HepG2 (cell line): ENCODE measurements around the gene NAGS. TPM values are rescaled to one million over a fixed set of nuclear protein-coding genes. Genes with fewer than 3 reads are reported as not detected.
A peak's percentile ranks its signal among the peaks of the same experiment; 100 is the strongest.

Experiments
- FOXA3 ChIP-seq: IDR thresholded peaks from 2 replicates; pipeline ENCODE4 v1.6.1; 2016; ENCODE audit warnings: missing genetic modification reagents, missing compliant biosample characterization
- HNF4G ChIP-seq, 2 experiments: sonication (generic) in 1 of 2; formaldehyde crosslinking in 1 of 2; IDR thresholded peaks; 2 replicates each; pipeline versions ENCODE4 v1.4.0 to v1.6.1; 2011 to 2020; ENCODE audit warnings: borderline replicate concordance in 2 of 2, low read depth in 2 of 2, mild to moderate bottlenecking in 2 of 2, low read length in 1 of 2, missing genetic modification reagents in 1 of 2, moderate library complexity in 1 of 2
- HOXA3 ChIP-seq: sonication (generic); formaldehyde crosslinking; IDR thresholded peaks from 2 replicates; pipeline ENCODE4 v1.5.0; 2020; ENCODE audit warnings: missing genetic modification reagents
- MATR3 ChIP-seq: sonication (generic); formaldehyde crosslinking; IDR thresholded peaks from 2 replicates; pipeline ENCODE4 v1.4.0; 2020; ENCODE audit warnings: missing genetic modification reagents
- MBD4 ChIP-seq: IDR thresholded peaks from 2 replicates; pipeline ENCODE4 v1.6.1; 2012; ENCODE audit warnings: low read length, inconsistent platforms, borderline replicate concordance
- MEIS1 ChIP-seq: sonication (generic); formaldehyde crosslinking; IDR thresholded peaks from 2 replicates; pipeline ENCODE4 v1.9.0; 2021; ENCODE audit warnings: mild to moderate bottlenecking, missing genetic modification reagents, moderate library complexity, borderline replicate concordance
- MTF1 ChIP-seq: sonication (generic); formaldehyde crosslinking; IDR thresholded peaks from 2 replicates; pipeline ENCODE4 v1.5.0; 2020; ENCODE audit warnings: missing genetic modification reagents
- NR3C1 ChIP-seq: sonication (generic); formaldehyde crosslinking; IDR thresholded peaks from 2 replicates; pipeline ENCODE4 v1.4.0; 2020; ENCODE audit warnings: missing genetic modification reagents
- SALL2 ChIP-seq: sonication (generic); formaldehyde crosslinking; IDR thresholded peaks from 2 replicates; pipeline ENCODE4 v1.8.1; 2023; ENCODE audit warnings: mild to moderate bottlenecking, missing genetic modification reagents, inconsistent platforms
- SNAI1 ChIP-seq: sonication (generic); formaldehyde crosslinking; IDR thresholded peaks from 2 replicates; pipeline ENCODE4 v1.5.0; 2020; ENCODE audit warnings: mild to moderate bottlenecking, missing genetic modification reagents, borderline replicate concordance
- SNAPC2 ChIP-seq: sonication (generic); formaldehyde crosslinking; IDR thresholded peaks from 2 replicates; pipeline ENCODE4 v1.8.1; 2022; ENCODE audit warnings: mild to moderate bottlenecking, missing genetic modification reagents
- STAG1 ChIP-seq: sonication (generic); formaldehyde crosslinking; IDR thresholded peaks from 2 replicates; pipeline ENCODE4 v1.4.0; 2020; ENCODE audit warnings: missing genetic modification reagents
- ZFP37 ChIP-seq: sonication (generic); formaldehyde crosslinking; IDR thresholded peaks from 2 replicates; pipeline ENCODE4 v1.4.0; 2020; ENCODE audit warnings: missing genetic modification reagents, borderline replicate concordance
- ZNF136 ChIP-seq: sonication (generic); formaldehyde crosslinking; IDR thresholded peaks from 2 replicates; pipeline ENCODE4 v1.8.1; 2022; ENCODE audit warnings: low read depth, mild to moderate bottlenecking, moderate library complexity, missing genetic modification reagents
- ZNF484 ChIP-seq: sonication (generic); formaldehyde crosslinking; IDR thresholded peaks from 2 replicates; pipeline ENCODE4 v1.5.1; 2020; ENCODE audit warnings: mild to moderate bottlenecking, low read depth, missing genetic modification reagents, borderline replicate concordance
- ZNF589 ChIP-seq: sonication (generic); formaldehyde crosslinking; conservative IDR thresholded peaks from 2 replicates; pipeline ENCODE4 v1.8.0; 2022; ENCODE audit warnings: mild to moderate bottlenecking, moderate library complexity, missing genetic modification reagents
- ZNF747 ChIP-seq: sonication (generic); formaldehyde crosslinking; IDR thresholded peaks from 2 replicates; pipeline ENCODE4 v1.8.1; 2023; ENCODE audit warnings: missing genetic modification reagents, mild to moderate bottlenecking, borderline replicate concordance
- polyA plus RNA-seq, 8 experiments: library from polyadenylated mRNA; depleted of rRNA in 3 of 8; stranded (reverse) in 7 of 8; unstranded in 1 of 8; fragments of >200 nt; fragmentation: Illumina TruSeq in 4 of 8; extraction: Trizol in 4 of 8; gene quantifications; 2 replicates each; pipeline versions ENCODE4 v1.2.1 to v1.2.3, GENCODE V29; 2011 to 2016; ENCODE audit warnings: low read depth in 4 of 8, missing spikeins in 1 of 8, mixed read lengths in 1 of 8; ENCODE audit not compliant: insufficient read depth in 1 of 8
- total RNA-seq, 5 experiments: library from RNA; depleted of rRNA; stranded (reverse); fragments of >200 nt; fragmentation: Illumina TruSeq; extraction: Trizol; gene quantifications; 2 replicates each; pipeline ENCODE4 v1.2.3, GENCODE V29; 2016; ENCODE audit warnings: low read depth in 1 of 5
- TF ChIP-seq, protein P1 (sequence below): sonication (generic); formaldehyde crosslinking; IDR thresholded peaks from 2 replicates; pipeline ENCODE4 v1.5.0; 2020; ENCODE audit warnings: missing genetic modification reagents
- TF ChIP-seq, protein P2 (sequence below): sonication (generic); formaldehyde crosslinking; IDR thresholded peaks from 2 replicates; pipeline ENCODE4 v1.5.0; 2020; ENCODE audit warnings: mild to moderate bottlenecking, missing genetic modification reagents, borderline replicate concordance
- TF ChIP-seq, protein P3 (sequence below): sonication (generic); formaldehyde crosslinking; IDR thresholded peaks from 2 replicates; pipeline ENCODE4 v1.4.0; 2020; ENCODE audit warnings: missing genetic modification reagents

The NAGS gene
- total and polyA plus RNA-seq, 2 of the 13 experiments (the other 11 are each of a cell fraction or from before 2014, with no cell fraction given): 4.3 to 5.1 TPM

DNA sequence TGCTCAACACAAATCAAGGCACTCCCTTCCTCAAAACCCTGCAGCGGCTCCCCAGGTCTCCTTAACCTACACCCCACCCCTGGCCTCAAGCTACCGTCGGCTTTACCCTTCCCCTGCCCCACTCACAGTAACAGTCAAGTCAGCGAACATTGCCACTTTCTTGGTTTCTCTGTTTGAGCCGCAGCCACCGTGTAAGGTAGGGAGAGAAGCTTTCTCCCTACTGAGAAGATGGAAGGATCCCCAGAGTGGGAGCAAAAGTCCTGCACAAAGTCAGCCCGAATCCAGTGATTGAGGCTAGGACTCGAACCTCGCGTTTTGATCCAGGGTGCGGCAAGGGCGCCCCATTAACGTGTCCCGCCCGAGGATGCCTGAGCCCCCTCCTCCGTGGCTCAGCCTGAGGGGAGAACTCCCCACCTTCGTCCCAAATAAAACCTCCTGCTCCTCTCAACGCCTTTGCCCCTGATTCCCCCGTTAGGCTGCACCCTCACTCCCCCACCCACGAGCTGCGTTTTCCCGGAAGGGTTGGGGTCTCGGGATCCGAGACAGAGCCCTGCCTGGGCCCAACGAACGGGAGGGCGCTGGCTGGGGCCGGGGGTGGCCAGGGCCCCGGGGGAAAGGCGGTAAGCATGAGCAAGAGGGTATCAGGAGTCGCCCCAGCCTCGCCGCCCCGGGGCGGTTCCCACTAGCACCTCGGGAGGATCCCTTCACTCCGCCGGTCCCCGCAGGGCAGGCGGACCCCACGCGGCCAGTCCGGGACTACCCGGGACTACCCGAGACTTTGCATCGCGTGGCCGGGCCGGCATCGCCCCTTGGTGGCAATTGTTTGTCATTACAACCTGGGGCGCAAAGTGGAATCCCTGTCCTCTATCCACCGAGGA, 9.9 kb upstream of the NAGS start (continued):
- TF ChIP-seq MBD4: no peak
- no peak for TF ChIP-seq MATR3 (CRISPR knock-in tag)
- TF ChIP-seq ZNF484 (CRISPR knock-in tag): no peak
- no peak for TF ChIP-seq SALL2 (CRISPR knock-in tag)
- no peak for TF ChIP-seq HNF4G (IDR thresholded peaks at IDR 0.05; ENCODE audit: borderline replicate concordance, low read depth, low read length)
- no peak for TF ChIP-seq HNF4G (CRISPR knock-in tag; IDR thresholded peaks at IDR 0.05; ENCODE audit: borderline replicate concordance, low read depth)
- 0 out of 2 replicates have a peak, but pooled peaks have one; percentile 17 for TF ChIP-seq HOXA3 (CRISPR knock-in tag)
- TF ChIP-seq, protein P1, sequence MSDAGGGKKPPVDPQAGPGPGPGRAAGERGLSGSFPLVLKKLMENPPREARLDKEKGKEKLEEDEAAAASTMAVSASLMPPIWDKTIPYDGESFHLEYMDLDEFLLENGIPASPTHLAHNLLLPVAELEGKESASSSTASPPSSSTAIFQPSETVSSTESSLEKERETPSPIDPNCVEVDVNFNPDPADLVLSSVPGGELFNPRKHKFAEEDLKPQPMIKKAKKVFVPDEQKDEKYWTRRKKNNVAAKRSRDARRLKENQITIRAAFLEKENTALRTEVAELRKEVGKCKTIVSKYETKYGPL (CRISPR knock-in tag): no peak
- TF ChIP-seq, protein P2, sequence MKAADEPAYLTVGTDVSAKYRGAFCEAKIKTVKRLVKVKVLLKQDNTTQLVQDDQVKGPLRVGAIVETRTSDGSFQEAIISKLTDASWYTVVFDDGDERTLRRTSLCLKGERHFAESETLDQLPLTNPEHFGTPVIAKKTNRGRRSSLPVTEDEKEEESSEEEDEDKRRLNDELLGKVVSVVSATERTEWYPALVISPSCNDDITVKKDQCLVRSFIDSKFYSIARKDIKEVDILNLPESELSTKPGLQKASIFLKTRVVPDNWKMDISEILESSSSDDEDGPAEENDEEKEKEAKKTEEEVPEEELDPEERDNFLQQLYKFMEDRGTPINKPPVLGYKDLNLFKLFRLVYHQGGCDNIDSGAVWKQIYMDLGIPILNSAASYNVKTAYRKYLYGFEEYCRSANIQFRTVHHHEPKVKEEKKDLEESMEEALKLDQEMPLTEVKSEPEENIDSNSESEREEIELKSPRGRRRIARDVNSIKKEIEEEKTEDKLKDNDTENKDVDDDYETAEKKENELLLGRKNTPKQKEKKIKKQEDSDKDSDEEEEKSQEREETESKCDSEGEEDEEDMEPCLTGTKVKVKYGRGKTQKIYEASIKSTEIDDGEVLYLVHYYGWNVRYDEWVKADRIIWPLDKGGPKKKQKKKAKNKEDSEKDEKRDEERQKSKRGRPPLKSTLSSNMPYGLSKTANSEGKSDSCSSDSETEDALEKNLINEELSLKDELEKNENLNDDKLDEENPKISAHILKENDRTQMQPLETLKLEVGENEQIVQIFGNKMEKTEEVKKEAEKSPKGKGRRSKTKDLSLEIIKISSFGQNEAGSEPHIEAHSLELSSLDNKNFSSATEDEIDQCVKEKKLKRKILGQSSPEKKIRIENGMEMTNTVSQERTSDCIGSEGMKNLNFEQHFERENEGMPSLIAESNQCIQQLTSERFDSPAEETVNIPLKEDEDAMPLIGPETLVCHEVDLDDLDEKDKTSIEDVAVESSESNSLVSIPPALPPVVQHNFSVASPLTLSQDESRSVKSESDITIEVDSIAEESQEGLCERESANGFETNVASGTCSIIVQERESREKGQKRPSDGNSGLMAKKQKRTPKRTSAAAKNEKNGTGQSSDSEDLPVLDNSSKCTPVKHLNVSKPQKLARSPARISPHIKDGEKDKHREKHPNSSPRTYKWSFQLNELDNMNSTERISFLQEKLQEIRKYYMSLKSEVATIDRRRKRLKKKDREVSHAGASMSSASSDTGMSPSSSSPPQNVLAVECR: no peak; the same call in 1 of the 2 replicates
- TF ChIP-seq, protein P3, sequence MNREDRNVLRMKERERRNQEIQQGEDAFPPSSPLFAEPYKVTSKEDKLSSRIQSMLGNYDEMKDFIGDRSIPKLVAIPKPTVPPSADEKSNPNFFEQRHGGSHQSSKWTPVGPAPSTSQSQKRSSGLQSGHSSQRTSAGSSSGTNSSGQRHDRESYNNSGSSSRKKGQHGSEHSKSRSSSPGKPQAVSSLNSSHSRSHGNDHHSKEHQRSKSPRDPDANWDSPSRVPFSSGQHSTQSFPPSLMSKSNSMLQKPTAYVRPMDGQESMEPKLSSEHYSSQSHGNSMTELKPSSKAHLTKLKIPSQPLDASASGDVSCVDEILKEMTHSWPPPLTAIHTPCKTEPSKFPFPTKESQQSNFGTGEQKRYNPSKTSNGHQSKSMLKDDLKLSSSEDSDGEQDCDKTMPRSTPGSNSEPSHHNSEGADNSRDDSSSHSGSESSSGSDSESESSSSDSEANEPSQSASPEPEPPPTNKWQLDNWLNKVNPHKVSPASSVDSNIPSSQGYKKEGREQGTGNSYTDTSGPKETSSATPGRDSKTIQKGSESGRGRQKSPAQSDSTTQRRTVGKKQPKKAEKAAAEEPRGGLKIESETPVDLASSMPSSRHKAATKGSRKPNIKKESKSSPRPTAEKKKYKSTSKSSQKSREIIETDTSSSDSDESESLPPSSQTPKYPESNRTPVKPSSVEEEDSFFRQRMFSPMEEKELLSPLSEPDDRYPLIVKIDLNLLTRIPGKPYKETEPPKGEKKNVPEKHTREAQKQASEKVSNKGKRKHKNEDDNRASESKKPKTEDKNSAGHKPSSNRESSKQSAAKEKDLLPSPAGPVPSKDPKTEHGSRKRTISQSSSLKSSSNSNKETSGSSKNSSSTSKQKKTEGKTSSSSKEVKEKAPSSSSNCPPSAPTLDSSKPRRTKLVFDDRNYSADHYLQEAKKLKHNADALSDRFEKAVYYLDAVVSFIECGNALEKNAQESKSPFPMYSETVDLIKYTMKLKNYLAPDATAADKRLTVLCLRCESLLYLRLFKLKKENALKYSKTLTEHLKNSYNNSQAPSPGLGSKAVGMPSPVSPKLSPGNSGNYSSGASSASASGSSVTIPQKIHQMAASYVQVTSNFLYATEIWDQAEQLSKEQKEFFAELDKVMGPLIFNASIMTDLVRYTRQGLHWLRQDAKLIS (CRISPR knock-in tag): no peak
- no peak for TF ChIP-seq ZNF589 (CRISPR knock-in tag)
- no peak for TF ChIP-seq ZNF747 (CRISPR knock-in tag)
- TF ChIP-seq MEIS1 (CRISPR knock-in tag): no peak
- TF ChIP-seq ZNF136 (CRISPR knock-in tag): no peak
- no peak for TF ChIP-seq MTF1 (CRISPR knock-in tag)
- no peak for TF ChIP-seq SNAPC2 (CRISPR knock-in tag)
- TF ChIP-seq FOXA3: no peak
- no peak for TF ChIP-seq ZFP37 (CRISPR knock-in tag)
- no peak for TF ChIP-seq NR3C1 (CRISPR knock-in tag)
- peak; percentile 98 for TF ChIP-seq STAG1 (CRISPR knock-in tag)
- no peak for TF ChIP-seq SNAI1
